Esophagus (tissue), 2 donors: ENCODE measurements around the gene MITF. TPM values are rescaled to one million over a fixed set of nuclear protein-coding genes. Genes with fewer than 3 reads are reported as not detected.

ENCODE experiments used
- H3K27ac ChIP-seq, 2 donors: one replicate each; pipeline ENCODE4 v1.5.1; 2013; ENCODE audit warnings: low read depth in 2 of 2, mild to moderate bottlenecking in 2 of 2, inconsistent platforms in 1 of 2, low read length in 1 of 2, moderate library complexity in 1 of 2
- H3K27me3 ChIP-seq, 2 donors: one replicate each; pipeline ENCODE4 v1.6.1; 2013; ENCODE audit warnings: low read length in 2 of 2, control low read depth in 1 of 2, mild to moderate bottlenecking in 1 of 2; ENCODE audit not compliant: insufficient read depth in 2 of 2, control insufficient read depth in 1 of 2
- H3K36me3 ChIP-seq, 2 donors: one replicate each; pipeline ENCODE4 v1.6.1; 2013; ENCODE audit warnings: low read length in 1 of 2; ENCODE audit not compliant: control insufficient read depth in 2 of 2, insufficient read depth in 2 of 2
- H3K4me1 ChIP-seq, 2 donors: one replicate each; pipeline ENCODE4 v1.6.1; 2013; ENCODE audit warnings: low read length in 1 of 2; ENCODE audit not compliant: control insufficient read depth in 2 of 2, insufficient read depth in 2 of 2
- H3K4me3 ChIP-seq, 2 donors: one replicate each; pipeline ENCODE4 v1.5.1; 2013; ENCODE audit warnings: low read length in 2 of 2, mild to moderate bottlenecking in 2 of 2, low read depth in 1 of 2, moderate library complexity in 1 of 2
- H3K9me3 ChIP-seq, 2 donors: one replicate each; pipeline ENCODE4 v1.6.1; 2013; ENCODE audit warnings: mild to moderate bottlenecking in 2 of 2, low read depth in 1 of 2, low read length in 1 of 2, moderate library complexity in 1 of 2; ENCODE audit not compliant: control insufficient read depth in 2 of 2, insufficient read depth in 1 of 2
- WGBS, 2 donors: extraction: QIAGEN DNeasy Blood & Tissue Kit; methylation state at CpG; one replicate each; pipeline ENCODE4 v1.1.7; 2013; 5-methylcytosine and 5-hydroxymethylcytosine counted together
- polyA plus RNA-seq, 2 donors: library from polyadenylated mRNA; stranded (reverse); fragments of 200-250 nt; gene quantifications; one replicate each; pipeline ENCODE4 v1.2.3, GENCODE V29; 2013
- donor health status: healthy with polysubstance abuse.
- donor health status: Bipolar disorder and iron deficiency.

The MITF gene
- polyA plus RNA-seq, 2 donors = 2.0 to 3.3 TPM

DNA sequence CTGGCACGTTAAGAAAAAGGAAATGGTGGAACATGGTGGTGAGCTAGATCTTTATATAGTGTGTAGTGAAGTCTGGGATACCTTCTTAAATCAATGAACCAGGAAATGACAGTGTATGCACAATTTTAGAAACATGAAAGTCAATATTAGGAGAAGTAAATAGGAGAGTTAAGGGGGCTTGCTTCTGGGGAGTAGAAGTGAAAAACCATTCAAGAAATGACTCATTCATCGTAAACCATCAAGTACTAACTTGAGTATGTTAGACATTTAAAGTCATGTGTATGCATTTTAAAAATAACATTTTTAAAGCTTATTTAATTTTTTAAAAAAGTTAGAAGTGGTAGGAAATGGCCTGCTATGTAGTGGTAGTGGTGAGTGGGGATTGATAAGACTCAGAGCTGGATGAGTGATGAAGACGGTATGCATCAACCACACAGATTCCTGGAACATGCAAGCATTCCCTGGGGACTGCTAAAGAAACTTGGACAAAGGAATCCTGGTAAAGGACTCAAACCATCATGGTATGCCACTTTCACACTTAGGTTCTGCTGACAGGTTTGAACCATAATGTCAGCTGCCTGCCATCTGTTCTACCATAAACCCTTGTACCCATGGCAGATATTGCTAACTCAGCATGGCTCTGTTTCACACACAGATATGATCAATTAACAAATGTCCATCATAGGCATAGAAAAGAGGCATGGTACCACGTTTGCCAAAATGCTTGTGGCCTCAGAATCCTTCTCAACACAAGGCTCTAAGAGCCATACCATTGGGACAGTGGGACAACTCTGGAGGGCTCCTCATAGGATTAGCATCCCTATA is 28.9 kb upstream of the MITF start:
- no peak overlapping the region for H3K27ac ChIP-seq

DNA sequence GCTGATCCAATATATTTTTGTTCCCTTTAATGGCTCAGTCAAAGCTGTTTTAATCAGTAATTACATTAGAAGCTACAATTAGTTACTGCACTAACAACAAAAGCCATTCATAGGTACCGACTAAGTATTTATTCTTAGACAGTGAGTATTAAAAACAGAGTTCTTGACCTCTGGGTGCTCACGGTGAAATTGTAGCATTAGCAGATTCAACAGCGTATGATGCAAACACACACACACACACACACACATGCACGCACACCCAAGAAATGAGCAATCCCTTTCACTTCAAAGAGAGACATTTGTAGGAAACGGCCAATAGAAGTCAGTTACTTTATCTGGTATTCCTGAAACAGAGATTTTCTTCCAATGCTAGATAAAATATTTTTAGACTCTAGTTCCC is 27.0 kb upstream of the MITF start:
- H3K27me3 ChIP-seq = no peaks in the 10 kb centered on the region
- H3K4me3 ChIP-seq = no peak overlapping the region
- H3K4me1 ChIP-seq = no peaks in the 10 kb centered on the region
- no peaks in the 10 kb centered on the region for H3K36me3 ChIP-seq
- H3K27ac ChIP-seq = no peak overlapping the region
- 69 to 84% methylated on average over 5 of the region's 5 CpGs for whole genome bisulfite sequencing, 2 donors
- no peaks in the 10 kb centered on the region for H3K9me3 ChIP-seq

More for the DNA sequence above, 28.9 kb upstream of the MITF start:
- Histone ChIP-seq H3K27me3 (no peaks in the 10 kb centered on the region), H3K36me3 (no peaks in the 10 kb centered on the region), H3K4me1 (no peaks in the 10 kb centered on the region), H3K9me3 (no peaks in the 10 kb centered on the region), H3K4me3 (no peak overlapping the region)
- 73 to 74% methylated on average over 4 of the region's 4 CpGs for WGBS, 2 donors

DNA sequence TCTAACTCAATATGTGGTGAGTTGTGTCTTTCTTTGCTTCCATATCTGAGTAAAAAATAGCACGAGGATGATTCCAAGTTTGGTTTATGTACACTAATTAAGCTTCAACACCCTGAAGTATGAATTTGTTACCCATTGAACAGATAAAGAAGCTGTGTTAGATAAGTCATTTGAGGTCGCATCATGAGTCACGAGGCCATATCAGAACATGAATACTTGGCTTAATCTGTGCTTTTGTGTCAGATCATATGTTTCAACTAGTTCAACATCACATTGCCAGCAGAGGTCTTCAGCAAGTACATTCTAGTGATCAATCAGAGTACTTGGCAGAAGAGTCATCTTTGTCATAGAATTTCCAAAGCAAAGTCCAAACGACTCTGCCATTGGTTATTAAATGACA is 26.3 kb upstream of the MITF start:
- Histone ChIP-seq H3K36me3 (no peaks in the 10 kb centered on the region), H3K27me3 (no peaks in the 10 kb centered on the region), H3K4me1 (no peaks in the 10 kb centered on the region), H3K27ac (no peak overlapping the region), H3K4me3 (no peak overlapping the region), H3K9me3 (no peaks in the 10 kb centered on the region)
- WGBS, 2 donors = 38 to 42% methylated on average over 4 of the region's 4 CpGs

DNA sequence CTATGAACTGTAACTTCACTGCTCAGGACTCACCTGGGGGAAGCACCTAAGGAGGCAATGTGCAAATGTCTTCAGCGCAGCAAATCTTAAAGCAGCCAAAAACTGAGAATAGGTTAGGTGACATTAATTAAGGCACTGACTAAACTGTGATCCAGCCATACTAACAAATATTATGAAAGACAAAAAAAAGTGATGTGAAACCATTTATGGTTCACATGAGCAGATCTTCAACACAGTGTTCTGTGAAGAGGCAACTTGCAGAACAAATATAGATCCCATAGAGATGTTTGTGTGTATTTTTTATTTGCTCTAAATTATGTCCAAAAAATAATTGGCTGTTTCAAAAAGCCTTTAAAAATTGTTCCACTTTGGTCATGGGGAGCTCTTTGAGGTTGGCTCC is 24.1 kb upstream of the MITF start:
- no peak overlapping the region for H3K4me3 ChIP-seq
- H3K36me3 ChIP-seq = no peaks in the 10 kb centered on the region
- no peak overlapping the region for H3K27ac ChIP-seq
- no peaks in the 10 kb centered on the region for H3K9me3 ChIP-seq
- WGBS, 2 donors = 93 to 97% methylated on average over 1 of the region's 1 CpG
- no peaks in the 10 kb centered on the region for H3K27me3 ChIP-seq
- no peaks in the 10 kb centered on the region for H3K4me1 ChIP-seq

DNA sequence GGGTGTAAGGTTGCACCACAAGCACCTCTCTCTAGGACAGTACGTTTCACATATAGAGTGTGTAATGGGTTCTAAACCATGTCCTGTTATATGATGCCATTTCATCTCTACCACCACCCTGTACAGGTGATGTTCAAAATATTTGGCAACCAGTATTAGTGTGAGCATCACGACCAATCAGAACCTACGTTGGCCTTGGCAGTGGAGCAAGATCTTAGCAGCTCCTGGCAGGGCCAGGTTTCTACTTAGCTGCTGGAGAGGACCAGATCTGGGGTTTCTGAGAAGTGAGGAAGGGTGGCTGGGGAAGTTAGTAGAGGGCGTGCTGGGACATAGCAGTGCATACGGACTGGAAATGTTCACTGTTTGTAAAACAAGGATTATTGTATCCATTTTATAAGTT is 23.1 kb upstream of the MITF start:
- H3K27me3 ChIP-seq = no peaks in the 10 kb centered on the region
- H3K9me3 ChIP-seq = no peaks in the 10 kb centered on the region
- H3K4me1 ChIP-seq = no peaks in the 10 kb centered on the region
- H3K36me3 ChIP-seq = no peaks in the 10 kb centered on the region
- no peak overlapping the region for H3K4me3 ChIP-seq
- WGBS, 2 donors = 48 to 68% methylated on average over 5 of the region's 5 CpGs
- H3K27ac ChIP-seq = no peak overlapping the region

DNA sequence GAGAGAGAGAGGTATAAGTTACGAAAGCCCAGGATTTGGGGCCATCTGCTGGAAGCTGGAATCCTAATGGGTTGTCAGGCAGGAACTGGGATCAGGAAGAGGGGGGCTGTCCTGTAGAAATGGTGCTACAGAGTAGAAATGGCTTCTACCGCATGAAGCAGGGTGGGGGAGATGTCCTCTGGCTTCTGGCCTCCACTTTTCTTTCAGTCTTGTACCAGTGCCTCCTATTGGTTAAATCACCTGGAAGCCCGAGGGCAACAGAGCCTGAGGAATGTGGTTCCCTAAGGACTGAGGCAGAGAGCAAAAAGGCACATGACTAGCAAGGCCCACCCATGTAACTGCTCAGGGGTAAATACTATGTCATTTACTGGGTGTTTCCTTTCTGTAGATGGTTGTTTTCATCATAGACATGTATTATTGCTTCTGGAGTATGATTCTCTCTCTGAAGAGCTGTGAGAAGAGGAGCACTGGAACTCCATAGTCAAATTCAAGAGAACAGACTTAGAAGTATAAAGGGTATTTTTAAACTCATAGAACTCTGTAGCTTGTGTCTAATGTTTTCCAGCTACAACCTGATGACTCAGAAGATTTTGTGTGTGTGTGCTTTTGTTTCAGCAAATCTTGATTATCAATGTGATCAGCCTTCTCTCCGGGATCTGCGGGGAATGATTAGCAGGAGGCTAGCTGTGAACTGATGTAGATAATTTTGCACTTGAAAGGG is 20.2 kb upstream of the MITF start:
- no peak overlapping the region for H3K27ac ChIP-seq
- H3K27me3 ChIP-seq = no peaks in the 10 kb centered on the region
- no peak overlapping the region for H3K4me3 ChIP-seq
- no peaks in the 10 kb centered on the region for H3K36me3 ChIP-seq
- 74 to 82% methylated on average over 5 of the region's 5 CpGs for WGBS, 2 donors
- H3K9me3 ChIP-seq = no peaks in the 10 kb centered on the region
- H3K4me1 ChIP-seq = no peaks in the 10 kb centered on the region

DNA sequence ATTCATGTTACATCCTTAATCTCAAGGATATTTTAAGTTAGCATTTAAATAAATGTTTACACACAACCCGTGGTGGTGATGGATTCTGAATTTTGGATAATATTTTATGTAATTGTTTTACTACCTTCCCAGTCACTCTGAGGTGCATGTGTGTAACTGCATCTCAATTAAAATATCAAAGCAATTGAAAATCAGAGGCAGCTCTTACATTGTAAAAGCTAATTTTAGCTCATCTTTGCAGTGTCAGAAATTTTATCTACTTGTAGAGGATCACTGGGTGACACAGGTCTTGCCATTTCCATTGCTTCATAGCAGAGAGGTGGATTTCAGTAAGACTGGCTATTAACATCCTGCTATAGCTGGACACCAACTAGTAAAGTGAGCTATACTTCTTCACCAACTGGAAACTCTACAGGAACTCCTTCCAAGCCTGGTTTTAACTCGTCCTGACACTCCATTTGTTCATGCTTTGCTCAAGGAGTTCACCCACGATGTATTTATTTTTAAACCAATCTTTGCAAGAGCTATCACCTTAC is 19.6 kb upstream of the MITF start:
- H3K4me3 ChIP-seq = no peak overlapping the region

DNA sequence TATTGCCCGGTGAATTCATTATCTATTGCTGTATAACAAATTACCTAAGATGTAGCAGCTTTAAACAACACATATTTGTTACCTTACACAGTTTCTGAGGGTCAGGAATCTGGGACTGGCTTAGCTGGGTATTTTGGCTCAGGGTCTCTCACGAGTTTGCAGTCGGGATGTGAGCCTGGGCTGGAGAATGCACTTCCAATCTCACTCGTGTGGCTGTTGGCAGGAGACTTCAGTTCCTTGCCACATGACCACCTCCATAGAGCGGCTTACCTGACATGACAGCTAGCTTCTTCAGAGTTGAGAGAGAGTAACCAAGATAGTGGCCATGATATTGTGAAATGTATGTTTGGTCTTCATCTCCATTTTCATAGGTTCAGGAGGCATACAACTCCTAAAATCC is 18.4 kb upstream of the MITF start:
- no peaks in the 10 kb centered on the region for H3K4me1 ChIP-seq
- H3K9me3 ChIP-seq = no peaks in the 10 kb centered on the region
- WGBS, 2 donors = 82 to 85% methylated on average over 5 of the region's 5 CpGs
- no peaks in the 10 kb centered on the region for H3K27me3 ChIP-seq
- no peak overlapping the region for H3K27ac ChIP-seq
- no peak overlapping the region for H3K4me3 ChIP-seq
- H3K36me3 ChIP-seq = no peaks in the 10 kb centered on the region

More for the DNA sequence above, 19.6 kb upstream of the MITF start:
- H3K27ac ChIP-seq = no peak overlapping the region
- no peaks in the 10 kb centered on the region for H3K9me3 ChIP-seq
- 42 to 53% methylated on average over 3 of the region's 3 CpGs for WGBS, 2 donors
- no peaks in the 10 kb centered on the region for H3K36me3 ChIP-seq
- no peaks in the 10 kb centered on the region for H3K27me3 ChIP-seq
- no peaks in the 10 kb centered on the region for H3K4me1 ChIP-seq

DNA sequence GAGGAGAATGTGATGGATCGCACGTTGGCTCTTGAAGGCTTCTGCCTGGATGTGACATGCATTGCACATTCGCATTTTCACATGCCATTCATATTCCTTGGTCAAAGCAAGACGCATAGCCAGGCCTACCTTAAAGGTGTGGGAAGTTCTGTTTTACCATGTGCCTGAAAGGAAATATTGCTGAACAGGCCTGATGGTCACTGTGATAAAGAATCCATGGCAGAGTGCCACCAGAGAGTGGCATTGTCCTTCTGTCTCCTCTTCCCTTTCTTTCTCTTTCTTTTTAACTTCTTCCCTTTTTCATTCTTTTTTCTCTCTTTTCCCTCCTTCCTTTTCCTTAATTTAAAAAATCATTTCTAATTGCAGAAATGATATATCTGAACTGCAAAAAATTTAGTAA is 15.9 kb upstream of the MITF start:
- H3K27me3 ChIP-seq = no peaks in the 10 kb centered on the region
- H3K27ac ChIP-seq = no peak overlapping the region
- H3K4me3 ChIP-seq = no peak overlapping the region
- 78 to 86% methylated on average over 4 of the region's 4 CpGs for WGBS, 2 donors
- no peaks in the 10 kb centered on the region for H3K36me3 ChIP-seq
- no peaks in the 10 kb centered on the region for H3K9me3 ChIP-seq
- no peaks in the 10 kb centered on the region for H3K4me1 ChIP-seq
